ENCODE measurements around the gene CYBC1.
"Not testable (repeated sequence)": the region's sequence is repeated elsewhere in the genome, so short reads cannot be mapped to it uniquely, and the experiment has no call there.

The CYBC1 gene

GRCh38 chr17:82477934-82478333, 27.4 kb upstream of the CYBC1 start:
- DNase-seq = no peak

GRCh38 chr17:82475458-82475857, 24.9 kb upstream of the CYBC1 start:
- no peak for DNase-seq

GRCh38 chr17:82474223-82475010, 23.9 kb upstream of the CYBC1 start:
- no peak for DNase-seq

- DNase-seq = no peak
Measured at GRCh38 chr17:82470065-82470464, 19.5 kb upstream of the CYBC1 start.

GRCh38 chr17:82468692-82469091, 18.1 kb upstream of the CYBC1 start:
- DNase-seq = no peak

- no peak for DNase-seq
Measured at GRCh38 chr17:82465023-82465603, 14.6 kb upstream of the CYBC1 start.

- DNase-seq = no peak
Measured at GRCh38 chr17:82464567-82464929, 14.0 kb upstream of the CYBC1 start.

GRCh38 chr17:82463925-82464566, 13.5 kb upstream of the CYBC1 start:
- no peak for DNase-seq

- no peak for DNase-seq
Measured at GRCh38 chr17:82463391-82463790, 12.8 kb upstream of the CYBC1 start.

- no peak for DNase-seq
Measured at GRCh38 chr17:82461827-82462524, 11.4 kb upstream of the CYBC1 start.

- DNase-seq = not testable (repeated sequence)
Measured at GRCh38 chr17:82459936-82460335, 9.4 kb upstream of the CYBC1 start.

- no peak for DNase-seq
Measured at GRCh38 chr17:82458885-82459424, 8.4 kb upstream of the CYBC1 start.

- DNase-seq = peak; percentile 96 to 98
Measured at GRCh38 chr17:82458179-82458884, 7.8 kb upstream of the CYBC1 start, which contains the start of gene NARF. TSS of gene NARF (plus strand) at chr17:82458741. CDS start at chr17:82458804, 63 bp downstream.

GRCh38 chr17:82457929-82458178, 7.3 kb upstream of the CYBC1 start:
- DNase-seq = no peak

- DNase-seq = no peak
Measured at GRCh38 chr17:82457073-82457928, 6.7 kb upstream of the CYBC1 start.

GRCh38 chr17:82453706-82454105, 3.2 kb upstream of the CYBC1 start:
- DNase-seq = not testable (repeated sequence)

- not testable (repeated sequence) for DNase-seq
Measured at GRCh38 chr17:82453151-82453550, 2.6 kb upstream of the CYBC1 start.

GRCh38 chr17:82452162-82452561, 1.6 kb upstream of the CYBC1 start:
- no peak for DNase-seq

GRCh38 chr17:82449883-82450356, 632 bp downstream of the CYBC1 start:
- peak; percentile 69 to 70 for DNase-seq

- DNase-seq = peak; percentile 78
Measured at GRCh38 chr17:82449131-82449882, 1.2 kb downstream of the CYBC1 start.

GRCh38 chr17:82447876-82448275, 2.7 kb downstream of the CYBC1 start:
- DNase-seq = no peak
